GM21423 (cell line): ENCODE results near the gene TUBGCP5.

ENCODE experiments used
- ATAC-seq: cut with Tn5 transposase; IDR thresholded peaks from one replicate; pipeline ENCODE4 v1.9.1; 2021; ENCODE audit warnings: mild to moderate bottlenecking, moderate library complexity; ENCODE audit not compliant: unreplicated experiment

Gene TUBGCP5

GRCh38 chr15:22979238-22980188 is 59.9 kb downstream of the TUBGCP5 start:
- ATAC-seq = peak; percentile 52

DNA sequence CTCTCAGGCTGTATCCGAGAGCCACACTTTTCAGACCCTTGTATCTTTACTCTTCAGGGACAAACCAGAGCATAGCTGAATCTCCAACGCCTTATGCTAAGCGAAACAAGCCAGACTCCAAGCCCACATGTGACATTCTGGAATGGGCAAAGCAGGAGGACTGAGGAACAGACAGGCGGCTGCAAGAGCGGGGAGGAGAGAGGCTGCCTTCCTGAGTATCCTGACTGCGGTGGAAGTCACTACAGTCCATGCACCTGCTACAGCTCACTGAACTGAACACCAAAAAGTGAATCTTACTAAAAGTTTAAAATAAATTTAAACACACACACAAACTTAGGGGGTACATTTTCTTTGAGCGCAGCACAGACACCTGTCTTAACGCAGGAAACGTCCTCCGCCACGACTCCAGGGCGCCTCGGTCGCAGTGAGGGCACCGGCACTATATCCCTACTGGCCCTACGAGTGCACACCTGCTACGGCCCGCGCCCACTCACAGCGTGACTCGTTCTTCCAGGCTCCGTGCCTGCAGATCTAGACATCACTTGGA is 60.6 kb downstream of the TUBGCP5 start:
- ATAC-seq = peak; percentile 33

- ATAC-seq = no peak
Observed at GRCh38 chr15:22974745-22975144, 64.6 kb downstream of the TUBGCP5 start.

DNA sequence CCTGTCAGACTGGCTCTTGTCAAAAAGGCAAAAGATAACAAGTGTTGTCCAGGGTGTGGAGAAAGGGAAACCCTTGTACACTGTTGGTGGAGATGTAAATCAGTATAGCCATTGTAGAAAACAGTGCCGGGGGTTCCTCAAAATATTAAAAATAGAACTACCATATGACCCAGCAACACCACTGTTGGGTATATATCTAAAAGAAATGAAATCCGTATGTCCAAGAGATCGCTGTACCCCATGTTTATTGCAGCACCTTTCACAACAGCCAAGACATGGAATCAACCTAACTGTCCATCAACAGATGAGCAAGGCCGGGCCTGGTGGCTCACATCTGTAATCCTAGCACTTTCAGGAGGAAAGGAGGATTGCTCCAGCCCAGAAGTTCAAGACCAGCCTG is 65.4 kb downstream of the TUBGCP5 start:
- ATAC-seq = no peak

GRCh38 chr15:22973286-22973685 is 66.1 kb downstream of the TUBGCP5 start:
- ATAC-seq = peak; percentile 84

DNA sequence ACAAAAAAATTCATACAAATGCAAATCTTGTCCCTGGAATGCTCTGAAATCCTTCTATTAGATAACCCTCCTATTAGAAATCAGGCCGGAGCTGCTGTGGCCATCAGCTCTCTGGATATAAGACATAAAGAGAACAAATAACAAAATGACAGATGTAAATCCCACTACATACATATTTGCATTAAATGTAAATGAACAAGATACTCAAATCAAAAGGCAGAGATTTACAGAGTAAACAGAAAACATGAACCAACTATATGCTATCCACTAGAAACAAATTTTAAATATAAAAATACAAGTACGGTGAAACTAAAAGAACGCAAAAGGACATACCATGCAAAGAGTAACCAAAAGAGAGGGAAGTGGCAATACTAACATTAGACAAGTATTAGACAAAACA is 69.9 kb downstream of the TUBGCP5 start:
- ATAC-seq = no peak

GRCh38 chr15:22968366-22968765 is 71.0 kb downstream of the TUBGCP5 start:
- no peak for ATAC-seq

- no peak for ATAC-seq
Observed at GRCh38 chr15:22967084-22967770, 72.1 kb downstream of the TUBGCP5 start.

- ATAC-seq = no peak
Observed at GRCh38 chr15:22966321-22967083, 72.9 kb downstream of the TUBGCP5 start.

DNA sequence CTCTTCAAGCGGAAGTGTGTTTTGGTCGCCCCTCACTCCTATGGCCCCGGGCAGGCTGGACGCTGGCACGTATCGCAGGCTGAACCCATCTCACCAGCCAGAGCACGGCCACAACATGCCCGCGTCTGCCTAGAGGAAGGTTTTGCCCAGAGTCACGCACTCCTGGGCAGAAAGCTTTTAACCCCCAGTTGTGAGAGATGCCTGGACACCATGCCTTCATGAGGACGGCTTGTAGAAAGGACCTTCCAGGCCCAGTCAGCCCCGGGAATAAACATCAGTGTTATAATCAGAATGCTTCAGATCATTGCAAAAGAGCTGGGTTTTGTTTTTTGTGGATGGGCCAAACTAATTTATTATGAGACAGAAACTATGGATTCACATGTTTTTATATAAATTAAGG is 75.7 kb downstream of the TUBGCP5 start:
- ATAC-seq = no peak

GRCh38 chr15:22962611-22963010 is 76.8 kb downstream of the TUBGCP5 start:
- no peak for ATAC-seq

DNA sequence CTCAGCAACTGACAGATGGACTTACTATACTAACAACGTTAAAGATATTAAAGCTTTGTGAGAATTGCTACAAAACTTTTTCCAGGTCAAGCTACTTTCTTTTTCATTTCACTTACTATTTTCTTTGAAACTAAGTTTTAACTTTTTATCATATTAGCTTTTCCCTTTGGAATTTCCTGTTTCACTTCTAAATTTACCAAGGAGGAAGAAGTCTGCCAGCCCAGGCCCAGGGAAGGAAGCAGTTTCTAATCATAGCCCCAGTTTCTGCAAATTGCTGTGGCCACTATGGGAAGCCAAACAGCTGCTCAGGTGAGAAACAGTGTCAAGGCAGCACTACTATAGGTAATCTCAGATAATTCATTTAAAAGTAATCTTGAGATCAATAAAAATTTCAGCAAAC is 77.6 kb downstream of the TUBGCP5 start:
- no peak for ATAC-seq

GRCh38 chr15:22960556-22960955 is 78.8 kb downstream of the TUBGCP5 start:
- ATAC-seq = no peak

DNA sequence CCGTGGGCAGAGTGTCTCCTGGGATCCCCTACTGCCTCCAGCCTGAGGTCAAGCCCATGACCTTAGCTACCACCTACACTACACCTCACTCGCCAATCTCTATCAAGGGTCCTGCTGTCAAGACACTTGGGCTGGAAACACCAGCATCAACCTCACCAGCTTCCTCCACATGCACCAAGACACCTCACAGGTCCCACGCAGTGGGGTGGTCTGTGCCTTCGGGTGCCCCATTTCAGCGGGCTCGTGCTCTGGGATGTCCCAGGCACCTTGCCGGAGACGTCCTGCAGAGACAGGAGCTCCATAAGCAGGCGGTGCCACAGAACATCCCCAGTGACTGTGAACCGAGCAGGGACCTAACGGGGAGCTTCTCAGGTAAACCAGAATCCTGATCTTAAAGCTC is 79.2 kb downstream of the TUBGCP5 start:
- no peak for ATAC-seq

- no peak for ATAC-seq
Observed at GRCh38 chr15:22959321-22960101, 79.9 kb downstream of the TUBGCP5 start.

GRCh38 chr15:22958487-22959280 is 80.7 kb downstream of the TUBGCP5 start:
- peak; percentile 75 for ATAC-seq

GRCh38 chr15:22956978-22957260 is 82.5 kb downstream of the TUBGCP5 start:
- ATAC-seq = no peak

GRCh38 chr15:22956257-22956977 is 83.0 kb downstream of the TUBGCP5 start:
- ATAC-seq = no peak

- no peak for ATAC-seq
Observed at GRCh38 chr15:22955544-22956119, 83.7 kb downstream of the TUBGCP5 start.
